Limb (tissue), 2 donors: ENCODE measurements around the gene SPRY2.

Experiments used
- DNase-seq, 2 donors: peaks; one replicate each; pipeline ENCODE4 v3.0.0-alpha.2; 2016; ENCODE audit errors: extremely low spot score in 2 of 2

The SPRY2 gene

DNA sequence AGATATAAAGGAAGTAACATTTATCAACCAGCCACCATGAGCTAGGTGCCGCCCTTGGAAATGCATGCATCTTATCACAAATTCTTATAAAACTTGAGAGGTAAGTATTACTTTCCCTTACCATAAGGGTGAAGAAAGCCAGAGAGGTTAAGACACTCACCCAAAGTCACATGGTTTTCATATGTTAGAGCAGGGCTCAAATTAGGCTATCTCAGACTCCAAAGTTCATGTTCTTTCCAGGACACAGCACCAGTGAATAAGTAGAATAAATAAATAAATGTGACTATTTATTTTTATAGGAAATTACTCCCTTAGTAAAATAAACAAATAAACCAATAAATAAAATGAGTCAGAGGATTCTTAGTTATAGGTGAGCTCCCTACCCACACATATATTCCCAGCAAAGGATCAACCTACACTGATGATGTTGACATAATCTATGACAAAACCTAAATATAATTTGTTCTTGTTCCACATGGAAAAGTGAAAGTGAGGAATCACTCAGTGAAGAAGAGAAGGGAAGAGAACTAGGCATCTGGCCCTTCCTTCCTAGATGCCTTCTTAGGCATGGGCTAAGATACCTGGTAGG is 27.2 kb downstream of the SPRY2 start:
- no peak for DNase-seq

DNA sequence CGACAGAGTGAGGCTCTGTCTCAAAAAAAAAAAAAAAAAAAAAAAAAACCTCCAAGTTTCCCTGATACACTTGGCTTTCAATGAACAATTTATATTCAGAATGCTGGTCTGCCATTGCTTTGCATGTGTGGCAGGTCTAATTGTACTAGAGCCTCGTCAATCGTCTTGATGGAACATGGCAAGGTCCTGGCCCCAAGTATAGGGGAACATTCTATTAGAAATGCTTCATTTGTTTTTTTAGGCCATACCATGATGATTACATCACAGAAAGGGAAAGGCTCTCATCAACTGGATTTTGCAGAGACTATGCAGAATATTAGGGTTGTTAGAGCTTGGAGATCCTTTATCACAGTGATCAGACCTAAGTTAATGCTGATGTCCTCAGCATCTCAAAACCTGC is 28.0 kb downstream of the SPRY2 start:
- no peak for DNase-seq

GRCh38 chr13:80312012-80312704 is 28.8 kb downstream of the SPRY2 start:
- DNase-seq: no peak

DNA sequence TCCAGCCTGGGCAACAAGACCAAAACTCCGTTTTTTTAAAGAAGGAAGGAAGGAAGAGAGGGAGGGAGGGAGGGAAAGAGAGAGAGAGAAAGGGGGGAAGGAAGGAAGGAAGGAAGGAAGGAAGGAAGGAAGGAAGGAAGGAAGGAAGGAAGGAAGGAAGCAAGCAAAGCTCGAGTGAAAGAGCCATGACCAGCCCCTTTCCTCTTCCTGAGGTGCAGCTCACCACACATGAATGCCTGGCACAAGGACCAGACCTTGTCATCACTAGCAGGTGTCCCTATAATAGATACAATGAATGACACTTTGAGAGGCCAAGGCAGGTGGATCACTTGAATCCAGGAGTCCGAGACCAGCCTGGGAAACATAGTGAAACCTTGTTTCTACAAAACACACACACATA is 31.0 kb downstream of the SPRY2 start:
- DNase-seq: no peak

GRCh38 chr13:80307401-80307987 is 33.4 kb downstream of the SPRY2 start:
- no peak for DNase-seq

- no peak for DNase-seq
These were observed 34.5 kb downstream of the SPRY2 start for GRCh38 chr13:80306337-80306972.

DNA sequence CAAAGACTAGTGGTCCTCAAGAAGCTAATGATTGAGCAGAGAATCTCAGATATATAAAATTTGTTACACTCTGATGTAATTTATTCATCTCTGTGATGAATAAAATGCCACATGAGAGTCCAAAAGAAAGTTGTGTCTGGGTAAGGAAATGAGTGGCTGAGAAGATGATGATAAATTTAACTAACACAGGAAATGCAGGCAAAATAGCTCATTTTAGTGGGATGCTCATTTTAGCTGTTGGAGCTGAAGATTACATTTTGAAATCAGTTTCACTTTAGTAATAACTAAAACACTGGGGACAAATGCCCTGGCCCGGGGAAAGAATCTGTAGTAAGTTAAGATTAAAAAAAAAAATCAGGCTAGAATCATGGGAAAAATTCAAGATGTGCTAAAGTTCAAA is 35.2 kb downstream of the SPRY2 start:
- DNase-seq: no peak

- DNase-seq: no peak
These were observed 37.6 kb downstream of the SPRY2 start for GRCh38 chr13:80303225-80303811.

- no peak for DNase-seq
These were observed 41.9 kb downstream of the SPRY2 start for GRCh38 chr13:80299046-80299445.

DNA sequence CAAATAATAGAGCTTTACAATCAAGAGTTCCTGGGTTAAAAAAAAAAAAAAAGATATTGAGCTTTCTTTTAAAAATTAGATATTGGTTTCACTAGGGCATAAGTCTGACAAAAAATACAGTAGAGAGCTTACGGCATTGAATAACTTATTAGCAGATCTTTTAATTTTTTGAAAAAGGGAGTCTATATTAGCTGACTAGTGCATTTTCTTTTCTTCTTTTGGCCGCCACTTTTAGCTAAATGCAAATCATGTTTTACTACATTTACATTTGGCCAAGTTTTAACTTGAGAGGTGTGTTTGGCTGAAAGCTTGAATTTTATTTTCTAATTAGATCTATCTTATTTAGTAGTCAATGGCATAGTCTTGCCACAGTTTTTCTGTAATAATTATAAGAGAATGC is 43.4 kb downstream of the SPRY2 start:
- no peak for DNase-seq

GRCh38 chr13:80297094-80297493 is 43.8 kb downstream of the SPRY2 start:
- DNase-seq: no peak

- no peak for DNase-seq
These were observed 44.3 kb downstream of the SPRY2 start for GRCh38 chr13:80296638-80297037.

DNA sequence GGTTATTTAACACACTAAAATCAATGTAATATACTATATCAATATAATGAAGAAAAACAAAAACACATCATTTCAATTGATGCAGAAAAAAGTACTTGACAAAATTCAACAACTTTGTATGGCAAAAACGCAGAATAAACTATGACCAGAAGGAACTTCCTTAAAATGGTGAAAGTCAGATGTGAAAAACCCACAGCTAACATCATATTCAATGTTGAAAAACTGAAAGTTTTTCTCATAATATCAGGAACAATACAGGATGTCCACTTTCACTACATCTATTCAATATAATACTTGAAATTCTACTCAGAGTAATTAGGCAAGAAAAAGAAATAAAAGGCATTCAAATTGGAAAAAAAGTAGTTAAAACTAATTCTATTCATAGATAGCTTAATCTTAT is 50.3 kb downstream of the SPRY2 start:
- no peak for DNase-seq
